Hematopoietic multipotent progenitor cell treated with erythropoietin and hydrocortisone succinate and interleukin-3 and kit ligand, for 17 days (in vitro differentiated cells): ENCODE measurements around the gene GPR150.
A peak's percentile ranks its signal among the peaks of the same experiment; 100 is the strongest.
"Not testable (repeated sequence)": the region's sequence is repeated elsewhere in the genome, so short reads cannot be mapped to it uniquely, and the experiment has no call there.

Experiments
- DNase-seq: peaks from one replicate; pipeline ENCODE4 v3.0.0-alpha.2; 2015; ENCODE audit warnings: low spot score

The GPR150 gene

DNA sequence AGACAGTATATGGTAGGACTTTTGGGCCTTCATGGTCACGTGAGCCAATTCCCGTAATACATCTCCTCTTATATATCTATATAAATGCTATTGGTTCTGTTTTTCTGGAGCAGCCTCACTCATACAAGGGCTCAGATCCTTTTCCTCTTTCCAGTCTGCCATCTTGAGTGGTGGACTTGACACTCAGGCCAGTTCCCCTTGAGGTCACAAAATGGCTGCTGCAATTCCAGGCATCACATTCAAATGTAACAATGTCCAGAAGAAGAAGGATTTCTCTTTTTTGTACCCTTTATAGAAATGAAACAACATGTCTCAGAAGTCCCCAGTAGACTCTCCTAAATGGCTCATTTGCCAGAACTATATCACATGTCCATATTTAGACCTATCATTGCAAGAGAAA lies 4.5 kb downstream of the GPR150 start:
- DNase-seq = no peak

GRCh38 chr5:95626701-95627100 lies 6.8 kb downstream of the GPR150 start:
- no peak for DNase-seq

- DNase-seq = no peak
These were observed 8.3 kb downstream of the GPR150 start for GRCh38 chr5:95627971-95628810.

DNA sequence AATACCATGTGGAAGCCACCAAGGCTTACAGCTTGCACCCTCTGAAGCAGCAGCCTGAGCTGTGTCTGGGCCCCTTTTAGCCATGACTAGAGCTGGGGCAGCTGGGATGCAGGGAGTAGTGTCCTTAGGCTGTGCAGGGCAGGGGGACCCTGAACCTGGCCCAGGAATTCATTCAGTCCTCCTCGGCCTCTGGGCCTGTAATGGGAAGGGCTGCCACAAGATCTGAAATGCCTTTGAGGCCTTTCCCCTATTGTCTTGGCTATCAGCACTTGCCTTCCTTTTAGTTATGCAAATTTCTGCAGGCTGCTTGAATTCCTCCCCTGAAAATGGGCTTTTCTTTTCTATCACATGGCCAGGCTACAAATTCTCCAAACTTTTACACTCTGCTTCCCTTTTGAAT lies 9.0 kb downstream of the GPR150 start:
- no peak for DNase-seq

GRCh38 chr5:95630394-95630917 lies 10.6 kb downstream of the GPR150 start:
- DNase-seq = no peak

DNA sequence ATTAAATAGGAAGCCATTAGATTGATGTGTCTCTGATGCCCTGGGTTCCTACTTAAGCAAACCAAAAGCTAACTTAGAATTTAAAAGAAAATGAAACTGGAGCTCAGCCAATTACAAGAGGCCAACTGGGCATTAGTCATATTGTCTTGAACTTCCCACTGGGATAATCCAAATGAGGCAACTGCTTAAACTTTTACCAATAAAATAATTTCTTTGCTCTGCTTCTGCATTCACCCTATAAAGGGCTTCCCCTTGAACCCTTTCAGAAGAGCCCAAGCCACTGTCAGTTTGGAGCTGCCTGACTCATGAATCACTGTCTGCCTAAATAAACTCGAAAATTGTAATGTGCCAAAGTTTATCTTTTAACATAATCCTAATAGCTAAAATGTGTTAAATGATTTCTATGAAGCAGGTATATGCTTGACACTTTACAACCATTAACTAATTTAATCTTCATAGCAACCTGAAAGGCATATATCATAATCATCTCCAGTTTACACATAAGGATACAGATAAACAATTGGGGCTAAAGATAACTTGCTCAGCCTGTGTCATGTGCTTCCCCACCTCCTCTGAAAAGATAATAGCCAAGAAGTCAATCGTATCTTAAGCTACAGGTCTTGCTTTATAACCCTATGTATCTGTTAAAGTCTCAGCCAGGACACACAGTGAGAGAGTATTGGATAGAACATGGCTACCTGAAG lies 11.5 kb downstream of the GPR150 start:
- no peak for DNase-seq

GRCh38 chr5:95631991-95632675 lies 12.2 kb downstream of the GPR150 start:
- DNase-seq = no peak

- DNase-seq = not testable (repeated sequence)
These were observed 13.1 kb downstream of the GPR150 start for GRCh38 chr5:95632942-95633341.

GRCh38 chr5:95633671-95634070 lies 13.8 kb downstream of the GPR150 start:
- DNase-seq = no peak

GRCh38 chr5:95634081-95634480 lies 14.2 kb downstream of the GPR150 start:
- no peak for DNase-seq

- DNase-seq = no peak
These were observed 18.7 kb downstream of the GPR150 start for GRCh38 chr5:95638632-95639031.

GRCh38 chr5:95641741-95642220 lies 21.9 kb downstream of the GPR150 start:
- no peak for DNase-seq

GRCh38 chr5:95643152-95643551 lies 23.3 kb downstream of the GPR150 start:
- DNase-seq = no peak

GRCh38 chr5:95644351-95645042 lies 24.6 kb downstream of the GPR150 start:
- DNase-seq = peak; percentile 83

GRCh38 chr5:95646226-95646568 lies 26.3 kb downstream of the GPR150 start:
- not testable (repeated sequence) for DNase-seq

GRCh38 chr5:95646569-95647431 lies 26.9 kb downstream of the GPR150 start, which contains the start of gene RFESD:
TSS of gene RFESD (plus strand) at chr5:95646777. CDS start at chr5:95652272, 5,495 bp downstream.
- DNase-seq = peak; percentile 99

- peak; percentile 92 for DNase-seq
These were observed 28.3 kb downstream of the GPR150 start for GRCh38 chr5:95647886-95648860.

DNA sequence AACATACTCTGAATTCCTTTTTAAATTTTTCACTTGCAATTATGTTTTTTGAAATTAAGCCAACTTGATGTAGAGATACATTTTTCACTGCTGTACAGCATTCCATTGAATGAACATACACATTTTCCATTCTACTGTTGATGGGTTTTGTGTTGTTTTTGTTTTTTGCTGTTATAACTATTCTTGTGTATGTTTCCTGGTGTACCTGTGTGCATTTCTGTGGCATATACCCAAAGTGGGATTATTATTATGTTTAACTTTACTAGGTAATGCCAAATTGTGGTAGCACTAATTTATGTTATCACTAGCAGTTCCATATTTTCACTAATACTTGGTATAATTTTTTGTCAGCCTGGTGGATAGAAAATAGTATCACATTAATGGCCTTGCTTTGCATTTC lies 29.4 kb downstream of the GPR150 start:
- peak; percentile 63 for DNase-seq

DNA sequence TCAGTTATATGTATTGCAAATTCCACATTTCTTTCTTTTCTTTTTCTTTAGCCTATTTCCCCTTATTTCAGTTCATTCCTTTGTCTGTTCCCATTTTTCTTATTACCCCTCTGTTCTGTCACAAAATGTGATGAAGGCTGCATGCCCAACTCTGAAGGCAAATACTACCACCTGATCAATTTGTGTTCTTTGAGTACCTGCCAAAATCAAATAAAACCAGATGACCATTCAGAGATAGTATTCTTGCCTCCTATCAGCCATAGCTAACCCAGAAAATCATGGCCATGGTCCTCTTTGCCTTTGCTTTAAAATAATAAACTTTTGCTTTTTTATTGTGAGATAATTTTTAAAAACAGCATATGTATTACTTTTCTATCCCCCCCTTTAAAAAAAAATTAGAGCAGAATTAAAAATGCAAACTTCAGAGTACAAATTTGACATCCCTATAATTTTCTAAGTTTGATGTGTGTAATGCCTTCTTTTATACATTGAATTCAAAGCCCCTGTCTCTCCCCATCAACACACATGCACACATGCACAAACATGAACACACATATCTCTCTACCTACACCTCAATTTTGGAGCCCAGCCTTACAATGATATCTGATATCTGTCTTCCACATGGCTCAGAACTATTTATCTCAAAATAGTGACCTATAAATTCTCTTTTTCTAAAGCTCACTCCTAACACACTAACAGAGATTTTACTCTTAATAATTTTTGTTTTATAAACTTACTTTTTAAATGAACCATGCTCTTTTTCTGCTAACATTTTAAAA lies 30.1 kb downstream of the GPR150 start:
- DNase-seq = peak; percentile 68
